ENCODE results near the gene CORO7.
"Not testable (repeated sequence)": the region's sequence is repeated elsewhere in the genome, so short reads cannot be mapped to it uniquely, and the experiment has no call there.

The CORO7 gene

DNA sequence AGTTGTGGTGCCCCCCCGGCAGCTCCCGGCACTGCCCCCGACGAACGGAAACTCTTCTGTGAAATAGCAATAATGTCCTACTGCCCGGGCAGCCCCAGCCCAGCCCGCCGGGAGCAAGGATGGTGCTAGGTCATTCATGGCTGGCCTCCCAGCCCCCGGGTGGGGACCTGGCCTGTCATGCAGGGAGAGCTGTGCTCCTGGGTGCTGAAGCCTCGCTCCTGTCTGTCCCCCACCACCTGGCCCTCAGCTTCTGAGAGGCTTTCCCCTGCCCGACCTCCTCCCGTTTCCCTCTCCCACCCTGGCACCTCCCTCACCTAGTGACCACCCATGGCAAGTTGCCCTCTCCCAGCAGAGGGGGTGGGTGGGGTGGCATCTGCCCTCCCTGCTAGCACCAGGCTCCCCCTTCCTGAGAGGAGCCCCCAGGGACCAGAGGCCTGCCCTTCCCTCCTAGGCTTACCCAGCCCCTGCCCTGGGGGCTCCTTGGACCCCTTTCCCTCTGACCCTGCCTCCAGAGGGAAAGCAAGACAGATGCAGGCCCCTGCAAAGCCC is 78.8 kb downstream of the CORO7 start:
- DNase-seq (ENCODE audit: low read depth in 2 of 2), result no peak

DNA sequence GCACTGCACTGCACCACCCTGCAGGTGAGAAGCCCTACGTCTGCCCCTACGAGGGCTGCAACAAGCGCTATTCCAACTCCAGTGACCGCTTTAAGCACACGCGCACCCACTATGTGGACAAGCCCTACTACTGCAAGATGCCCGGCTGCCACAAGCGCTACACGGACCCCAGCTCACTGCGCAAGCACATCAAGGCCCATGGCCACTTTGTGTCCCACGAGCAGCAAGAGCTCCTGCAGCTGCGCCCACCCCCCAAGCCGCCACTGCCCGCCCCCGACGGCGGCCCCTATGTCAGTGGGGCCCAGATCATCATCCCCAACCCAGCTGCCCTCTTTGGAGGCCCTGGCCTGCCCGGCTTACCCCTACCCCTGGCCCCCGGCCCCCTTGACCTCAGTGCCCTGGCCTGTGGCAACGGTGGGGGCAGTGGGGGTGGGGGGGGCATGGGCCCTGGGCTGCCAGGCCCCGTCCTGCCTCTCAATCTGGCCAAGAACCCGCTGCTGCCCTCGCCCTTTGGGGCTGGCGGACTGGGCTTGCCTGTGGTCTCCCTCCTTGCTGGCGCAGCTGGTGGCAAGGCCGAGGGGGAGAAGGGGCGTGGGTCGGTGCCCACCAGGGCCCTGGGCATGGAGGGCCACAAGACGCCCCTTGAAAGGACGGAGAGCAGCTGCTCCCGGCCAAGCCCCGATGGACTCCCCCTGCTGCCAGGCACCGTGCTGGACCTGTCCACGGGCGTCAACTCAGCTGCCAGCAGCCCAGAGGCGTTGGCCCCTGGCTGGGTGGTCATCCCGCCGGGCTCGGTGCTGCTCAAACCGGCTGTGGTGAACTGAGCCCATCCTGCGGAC is 79.5 kb downstream of the CORO7 start:
- DNase-seq (ENCODE audit: low read depth in 2 of 2), result no peak

DNA sequence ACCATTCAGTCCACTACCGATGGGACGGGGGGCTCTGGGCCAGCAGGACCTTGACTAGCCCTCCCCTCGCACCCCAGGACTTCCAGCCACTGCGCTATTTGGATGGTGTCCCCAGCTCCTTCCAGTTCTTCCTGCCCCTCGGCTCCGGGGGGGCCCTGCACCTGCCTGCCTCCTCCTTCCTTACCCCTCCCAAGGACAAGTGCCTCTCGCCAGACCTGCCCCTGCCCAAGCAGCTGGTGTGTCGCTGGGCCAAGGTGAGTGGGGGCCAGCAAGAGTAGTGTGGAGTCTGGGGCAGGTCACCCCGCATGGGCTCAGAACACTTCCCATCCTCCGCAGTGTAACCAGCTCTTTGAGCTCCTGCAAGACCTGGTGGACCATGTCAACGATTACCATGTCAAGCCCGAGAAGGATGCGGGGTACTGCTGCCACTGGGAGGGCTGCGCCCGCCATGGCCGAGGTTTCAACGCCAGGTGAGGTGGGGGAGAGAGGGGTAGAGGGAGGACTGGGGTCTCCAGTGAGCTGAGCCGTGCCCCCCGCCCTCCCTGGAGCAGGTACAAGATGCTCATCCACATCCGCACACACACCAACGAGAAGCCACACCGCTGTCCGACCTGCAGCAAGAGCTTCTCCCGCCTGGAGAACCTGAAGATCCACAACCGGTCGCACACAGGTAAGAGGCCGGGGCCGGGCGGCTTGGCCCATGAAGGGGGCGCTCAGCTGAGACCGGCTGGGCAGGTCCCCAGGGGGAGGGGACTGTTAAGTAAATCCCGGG is 81.5 kb downstream of the CORO7 start:
- no peak for DNase-seq (ENCODE audit: low read depth in 2 of 2)

DNA sequence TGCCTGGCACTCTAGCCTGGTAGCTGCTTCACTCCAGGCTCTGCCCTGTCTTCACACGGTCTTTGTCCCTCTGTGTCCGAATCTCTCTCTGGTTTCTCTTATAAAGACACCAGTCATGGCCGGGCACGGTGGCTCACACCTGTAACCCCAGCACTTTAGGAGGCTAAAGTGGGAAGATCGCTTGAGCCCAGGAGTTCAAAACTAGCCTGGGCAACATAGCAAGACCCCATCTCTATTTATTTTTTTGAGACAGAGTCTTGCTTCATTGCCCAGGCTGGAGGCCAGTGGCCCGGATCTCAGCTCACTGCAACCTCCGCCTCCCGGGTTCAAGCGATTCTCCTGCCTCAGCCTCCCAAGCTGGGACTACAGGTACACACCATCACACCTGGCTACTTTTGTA is 82.7 kb downstream of the CORO7 start:
- not testable (repeated sequence) for DNase-seq (ENCODE audit: low read depth in 2 of 2)

DNA sequence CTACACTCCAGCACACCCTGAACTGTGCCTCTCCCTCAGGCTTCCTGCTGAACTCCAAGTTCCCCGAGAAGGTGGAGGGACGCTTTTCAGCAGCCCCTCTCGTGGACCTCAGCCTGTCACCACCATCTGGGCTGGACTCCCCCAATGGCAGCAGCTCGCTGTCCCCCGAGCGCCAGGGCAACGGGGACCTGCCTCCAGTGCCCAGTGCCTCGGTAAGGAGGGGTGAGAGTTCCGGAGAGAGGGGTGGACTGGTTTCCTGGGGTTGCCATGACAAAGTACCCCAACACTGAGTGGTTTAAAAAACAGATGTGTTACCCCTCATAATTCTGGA is 83.1 kb downstream of the CORO7 start:
- no peak for DNase-seq (ENCODE audit: low read depth in 2 of 2)

DNA sequence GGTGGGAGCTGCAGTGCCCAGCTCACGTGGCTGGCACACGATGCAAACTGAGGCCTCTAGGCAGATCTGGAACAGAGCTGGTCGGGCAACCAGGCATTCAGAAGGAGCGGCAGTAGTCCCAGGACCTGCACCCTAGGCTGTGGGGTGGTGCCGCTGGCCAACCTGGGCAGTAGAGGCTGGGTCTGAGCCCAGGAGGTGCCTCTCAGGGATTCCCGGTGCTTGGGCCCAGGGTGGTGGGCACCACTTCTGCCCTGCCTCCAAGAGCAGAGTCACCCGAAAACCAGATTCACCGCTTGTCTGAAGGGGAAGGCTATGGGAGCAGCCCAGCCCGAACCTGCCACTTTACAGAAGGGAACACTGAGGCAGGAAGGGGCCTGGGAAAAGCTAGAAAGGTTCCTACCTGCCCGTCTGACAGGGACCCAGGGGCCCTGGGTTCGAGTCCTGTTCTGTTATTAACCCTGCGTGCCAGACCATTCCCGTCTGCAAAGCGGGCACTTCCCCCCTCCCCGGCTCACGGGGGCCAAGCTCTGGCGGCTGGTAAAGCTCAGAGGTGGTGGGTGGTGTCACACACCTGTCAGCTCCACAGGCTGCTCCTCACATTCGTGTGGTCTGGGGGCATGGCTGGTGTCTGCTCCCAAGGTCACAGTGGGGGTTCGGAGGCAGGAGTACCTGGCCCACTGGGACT is 83.6 kb downstream of the CORO7 start:
- no peak for DNase-seq (ENCODE audit: low read depth in 2 of 2)

DNA sequence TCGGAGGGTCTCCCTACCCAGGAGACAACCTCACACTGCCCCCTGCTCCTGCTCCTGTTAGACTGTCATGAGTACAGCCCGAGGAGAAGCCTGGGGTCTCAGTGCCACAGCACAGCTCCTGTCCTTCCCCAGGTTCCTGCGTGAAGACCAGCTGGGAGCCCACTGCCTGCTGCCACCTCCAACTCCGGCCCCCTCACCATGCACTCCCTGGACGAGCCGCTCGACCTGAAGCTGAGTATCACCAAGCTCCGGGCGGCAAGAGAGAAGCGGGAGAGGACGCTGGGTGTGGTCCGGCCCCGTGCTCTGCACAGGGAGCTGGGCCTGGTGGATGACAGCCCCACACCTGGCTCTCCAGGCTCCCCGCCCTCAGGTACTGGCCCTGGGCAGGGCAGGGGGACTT is 84.3 kb downstream of the CORO7 start:
- no peak for DNase-seq (ENCODE audit: low read depth in 2 of 2)

DNA sequence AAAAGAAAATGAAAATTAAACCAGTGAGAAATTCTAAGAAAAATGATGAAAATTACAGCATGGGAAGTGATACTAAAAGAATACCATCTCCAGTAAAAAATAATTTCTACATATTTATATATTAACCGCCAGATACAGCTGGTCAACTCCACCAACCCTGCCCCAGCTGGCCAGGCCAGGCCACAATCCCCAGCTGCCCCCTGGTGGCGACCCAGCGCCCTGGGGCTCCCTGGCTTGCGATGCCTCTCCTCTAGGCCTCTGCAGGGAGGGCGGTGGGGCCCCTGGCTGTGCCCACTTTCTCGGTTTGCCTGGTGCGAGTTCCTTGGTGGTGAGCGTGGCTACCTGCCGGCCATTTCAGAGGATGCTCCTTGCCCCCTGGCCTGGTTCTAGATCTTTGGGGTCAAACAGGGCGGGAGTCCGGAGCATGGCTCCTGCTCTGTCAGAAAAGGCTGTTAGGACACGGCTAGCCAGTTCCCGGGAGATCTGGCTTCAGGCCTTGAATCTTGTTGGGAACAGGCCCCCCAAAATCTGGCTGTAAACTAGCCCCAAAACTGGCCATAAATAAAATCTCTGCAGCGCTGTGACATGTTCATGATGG is 86.0 kb downstream of the CORO7 start:
- peak in 1 of 2 donors; percentile 54 for DNase-seq (ENCODE audit: low read depth in 2 of 2)

DNA sequence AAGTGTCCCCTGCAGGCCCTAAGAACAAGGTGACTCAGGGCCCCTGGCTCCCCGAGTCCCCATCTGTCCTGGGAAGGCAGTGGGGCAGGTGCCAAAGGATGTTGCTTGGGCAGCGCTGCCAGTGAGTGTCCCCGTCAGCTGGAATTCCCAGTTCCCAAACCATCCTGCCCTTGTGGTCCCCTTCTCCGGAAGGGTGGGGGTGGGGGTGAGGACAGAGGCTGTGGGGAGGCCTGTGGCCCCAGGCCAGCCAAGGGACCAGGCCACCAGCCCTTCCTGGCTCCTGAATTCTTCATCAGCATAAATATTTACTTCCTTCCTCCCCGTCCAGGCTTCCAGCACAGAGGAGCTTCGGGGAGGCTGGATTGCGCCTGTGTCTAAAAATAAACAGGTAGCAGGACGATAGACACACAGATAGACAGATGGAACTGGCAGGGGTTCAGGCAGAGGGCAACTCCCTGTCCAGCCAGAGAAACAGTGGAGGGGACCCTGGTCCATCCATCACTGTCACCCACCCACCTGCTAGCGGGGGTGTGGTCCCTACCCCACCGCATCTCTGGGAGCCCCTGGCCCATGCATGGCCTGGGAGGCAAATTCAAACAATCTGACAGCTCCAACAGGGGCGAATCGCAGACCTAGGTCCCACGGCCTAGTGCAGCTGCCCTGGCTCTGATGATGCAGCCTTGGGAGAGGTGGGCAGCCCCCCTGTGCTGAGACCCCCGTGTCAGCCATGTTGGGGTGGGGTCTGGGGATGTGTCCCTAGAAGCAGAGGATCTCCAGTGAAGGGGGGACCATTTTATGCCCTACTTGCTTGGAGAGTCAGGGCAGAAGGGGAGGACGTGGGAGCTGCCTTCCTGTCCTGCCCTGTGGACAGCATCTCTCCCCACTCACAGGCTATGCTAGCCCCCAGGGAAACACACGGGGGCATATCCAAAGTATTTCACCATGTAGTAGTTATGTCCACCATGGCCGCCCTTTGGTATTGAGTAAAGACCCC is 87.3 kb downstream of the CORO7 start:
- DNase-seq (ENCODE audit: low read depth in 2 of 2), result no peak

DNA sequence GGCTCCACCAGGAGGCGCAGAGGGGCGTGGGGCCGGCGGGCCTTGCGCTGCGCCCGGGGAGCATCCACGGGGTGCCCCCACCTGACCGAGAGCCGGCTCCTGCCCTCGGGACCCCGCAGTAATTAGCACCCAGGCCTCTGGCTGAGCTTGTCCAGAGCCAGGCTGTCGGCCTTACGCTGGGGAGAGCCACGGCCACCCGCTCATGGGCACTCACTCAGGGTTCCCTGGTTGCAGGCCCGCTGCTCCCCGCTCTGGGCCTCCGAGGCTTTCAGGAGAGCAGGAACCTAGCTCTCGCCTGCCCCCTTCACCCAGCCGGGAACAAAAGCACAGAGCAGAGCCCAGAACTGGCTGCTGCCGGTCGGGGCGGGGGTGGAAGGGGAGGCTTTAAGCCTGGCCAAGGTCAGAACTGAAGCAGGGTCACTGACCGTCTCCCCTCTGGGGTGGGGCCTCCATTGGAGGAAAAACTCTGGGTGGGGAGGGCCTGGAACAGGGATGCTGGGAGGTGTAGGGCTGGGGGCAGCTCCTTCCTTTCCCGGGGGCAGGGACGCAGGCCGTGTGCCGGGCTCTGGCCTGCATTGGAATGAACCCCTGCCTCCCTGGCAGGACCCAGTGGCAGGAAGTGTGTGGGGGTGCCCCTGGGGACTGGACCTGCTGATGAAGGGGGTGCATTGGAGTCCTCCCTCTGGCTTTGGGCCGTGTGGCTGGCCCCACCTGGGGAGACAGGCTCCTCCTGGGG is 88.2 kb downstream of the CORO7 start:
- peak; percentile 45 to 46 for DNase-seq (ENCODE audit: low read depth in 2 of 2)

DNA sequence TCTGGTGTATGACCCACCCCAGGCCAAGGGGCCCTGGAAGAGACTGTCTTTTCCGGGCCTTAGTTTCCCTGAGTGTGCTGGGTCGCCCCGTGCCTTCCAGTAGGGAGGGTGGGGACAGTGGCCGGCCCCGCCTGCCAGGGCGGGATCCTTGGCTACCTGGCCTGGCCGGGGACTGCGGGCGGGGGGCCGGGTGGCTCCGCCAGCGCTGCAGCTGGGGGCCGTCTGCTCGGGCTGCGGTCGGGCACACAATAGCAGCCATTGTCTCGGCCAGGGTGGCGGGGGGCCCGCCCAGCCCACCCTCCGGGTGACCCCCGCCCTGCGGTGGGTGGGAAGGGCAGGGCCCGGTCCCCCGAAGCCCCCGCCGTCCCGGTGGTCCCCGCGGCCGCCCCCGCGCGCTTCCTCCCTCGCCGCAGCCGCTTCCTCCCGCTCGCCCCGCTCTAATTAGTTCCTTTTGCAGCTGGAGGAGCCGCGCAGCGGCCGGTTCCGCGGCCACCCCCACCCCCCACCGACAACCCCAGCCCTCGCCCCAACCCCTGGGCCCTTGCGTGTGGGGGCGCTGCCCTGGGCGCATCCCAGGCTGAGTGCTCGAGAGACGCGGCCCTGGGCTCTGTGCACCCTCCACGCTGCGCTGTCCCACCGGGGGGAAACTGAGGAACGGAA is 88.9 kb downstream of the CORO7 start:
- DNase-seq (ENCODE audit: low read depth in 2 of 2), result no peak

DNA sequence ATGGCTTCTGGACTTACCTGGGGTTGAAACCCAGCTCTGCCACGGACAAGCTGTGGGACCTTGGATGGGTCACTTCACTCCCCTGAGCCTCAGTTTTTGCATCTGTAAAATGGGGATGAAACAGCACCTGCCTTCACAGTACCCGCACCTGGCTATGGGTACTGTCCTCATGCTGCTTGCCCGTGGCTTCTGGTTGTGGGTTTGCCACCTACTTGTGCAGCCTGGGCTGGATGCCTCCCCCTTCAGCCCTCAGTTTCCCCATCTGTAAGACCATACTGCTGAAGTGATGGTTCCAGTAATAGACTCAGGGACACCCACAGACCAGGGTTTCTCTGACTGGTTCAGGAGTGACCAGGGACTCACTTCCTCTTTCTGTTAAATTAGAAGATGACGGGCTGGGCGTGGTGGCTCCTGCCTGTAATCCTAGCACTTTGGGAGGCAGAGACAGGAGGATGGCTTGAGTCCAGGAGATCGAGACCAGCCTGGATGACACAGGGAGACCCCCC is 91.1 kb downstream of the CORO7 start:
- no peak for DNase-seq (ENCODE audit: low read depth in 2 of 2)

DNA sequence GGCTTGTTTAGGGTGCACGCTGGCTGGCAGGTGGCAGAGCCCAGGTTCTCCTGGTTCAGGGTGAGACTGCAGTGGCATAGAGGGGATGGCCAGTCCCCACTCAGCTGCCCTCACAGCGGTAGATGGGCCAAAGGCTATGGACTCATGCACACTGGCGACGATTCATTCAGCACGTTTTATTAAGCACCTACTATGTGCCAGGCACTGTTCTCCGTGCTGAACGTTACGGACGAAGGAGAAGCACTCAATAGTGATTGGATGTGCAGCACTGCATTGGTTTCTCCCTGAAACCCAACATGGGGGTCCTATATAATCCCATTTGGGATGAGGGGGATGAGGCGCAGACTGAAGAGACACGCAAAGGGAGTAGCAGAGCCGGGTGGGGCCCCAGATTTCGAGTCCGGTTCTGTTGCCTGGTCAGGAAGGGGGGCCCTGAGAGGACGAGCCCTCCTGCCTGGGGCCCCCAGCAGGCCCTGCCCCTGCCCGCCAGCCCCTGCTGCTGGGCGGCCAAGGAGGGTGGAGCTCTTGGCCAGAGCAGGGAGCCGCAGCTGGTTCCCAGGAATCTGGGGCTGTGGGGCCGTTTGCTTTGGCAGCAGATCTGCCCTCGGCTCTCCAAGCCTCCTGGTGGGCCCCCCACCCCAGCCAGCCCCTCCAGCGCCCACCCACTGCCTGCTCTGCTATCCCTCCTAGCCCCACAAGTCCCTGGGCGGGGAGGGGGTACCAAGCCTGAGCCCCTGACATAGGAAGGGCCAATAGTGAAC is 91.7 kb downstream of the CORO7 start:
- no peak for DNase-seq (ENCODE audit: low read depth in 2 of 2)

DNA sequence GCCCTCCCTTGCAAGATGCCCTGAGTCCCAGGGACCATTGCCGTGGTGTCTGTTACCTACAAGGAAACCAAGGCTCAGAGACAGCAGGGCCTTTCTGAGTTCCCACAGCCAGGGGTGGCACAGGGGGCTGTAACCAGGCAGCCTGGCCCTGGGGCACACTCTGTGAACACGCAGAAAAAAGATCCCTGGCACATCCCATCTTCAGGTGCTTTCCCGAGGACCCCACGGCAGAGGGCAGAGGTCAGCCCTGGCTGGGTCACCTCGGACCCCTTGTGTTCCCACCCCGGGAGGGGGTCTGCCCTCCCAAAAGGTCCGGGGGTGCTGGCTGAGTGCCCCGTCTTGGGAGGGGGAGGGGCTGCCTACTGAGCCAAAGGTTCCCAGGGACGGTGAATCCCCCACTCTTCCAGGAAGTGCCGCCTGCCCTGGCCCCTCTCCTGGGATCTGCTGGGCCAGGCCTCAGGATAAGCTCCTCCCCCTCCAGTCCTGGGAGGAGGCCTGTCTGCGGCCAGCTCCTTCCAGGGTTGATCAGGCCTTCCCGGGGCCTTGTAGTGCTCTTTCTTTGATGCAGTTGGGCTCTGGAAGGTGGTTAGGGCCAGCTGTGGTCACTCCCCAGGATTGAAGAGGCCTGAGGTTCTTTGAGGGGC is 92.4 kb downstream of the CORO7 start:
- DNase-seq (ENCODE audit: low read depth in 2 of 2), result no peak

DNA sequence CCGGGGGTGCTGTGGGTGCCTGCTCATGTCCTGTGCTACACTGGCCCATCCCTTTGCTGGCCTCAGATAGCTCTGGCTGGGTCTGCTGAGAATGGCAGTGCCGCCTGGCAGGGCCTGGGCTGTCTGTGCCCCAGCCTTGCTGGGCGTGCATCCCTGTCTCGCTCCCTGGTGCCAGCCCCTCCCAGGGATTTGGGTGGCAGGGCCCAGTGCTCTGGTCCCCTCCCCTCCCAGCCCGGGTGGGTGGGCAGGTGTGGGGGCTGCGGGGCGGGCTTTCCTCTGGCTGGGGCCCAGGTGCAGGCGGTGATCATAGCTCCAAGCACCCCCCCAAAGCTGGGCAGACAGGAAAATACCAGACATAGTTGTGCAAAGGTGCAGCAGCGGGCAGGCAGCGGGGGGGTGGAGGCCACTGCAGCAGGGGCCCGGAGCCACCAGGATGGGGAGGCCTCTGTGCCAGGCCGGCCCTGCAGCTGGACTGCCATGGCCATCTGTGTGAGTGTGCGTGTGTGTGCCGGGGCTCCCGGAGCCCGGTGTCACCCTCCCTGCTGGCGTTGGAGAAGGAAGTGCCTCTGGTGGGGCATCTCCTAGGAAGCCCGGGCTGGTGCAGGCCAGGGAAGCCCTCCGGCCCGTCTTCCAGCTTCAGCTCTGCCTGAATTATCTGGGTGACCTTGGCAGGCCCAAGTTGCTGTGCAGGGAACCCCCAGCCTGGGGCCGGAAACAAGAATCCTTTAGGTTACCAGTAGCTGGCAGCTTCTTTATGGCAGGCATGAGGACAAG is 93.1 kb downstream of the CORO7 start:
- no peak for DNase-seq (ENCODE audit: low read depth in 2 of 2)

DNA sequence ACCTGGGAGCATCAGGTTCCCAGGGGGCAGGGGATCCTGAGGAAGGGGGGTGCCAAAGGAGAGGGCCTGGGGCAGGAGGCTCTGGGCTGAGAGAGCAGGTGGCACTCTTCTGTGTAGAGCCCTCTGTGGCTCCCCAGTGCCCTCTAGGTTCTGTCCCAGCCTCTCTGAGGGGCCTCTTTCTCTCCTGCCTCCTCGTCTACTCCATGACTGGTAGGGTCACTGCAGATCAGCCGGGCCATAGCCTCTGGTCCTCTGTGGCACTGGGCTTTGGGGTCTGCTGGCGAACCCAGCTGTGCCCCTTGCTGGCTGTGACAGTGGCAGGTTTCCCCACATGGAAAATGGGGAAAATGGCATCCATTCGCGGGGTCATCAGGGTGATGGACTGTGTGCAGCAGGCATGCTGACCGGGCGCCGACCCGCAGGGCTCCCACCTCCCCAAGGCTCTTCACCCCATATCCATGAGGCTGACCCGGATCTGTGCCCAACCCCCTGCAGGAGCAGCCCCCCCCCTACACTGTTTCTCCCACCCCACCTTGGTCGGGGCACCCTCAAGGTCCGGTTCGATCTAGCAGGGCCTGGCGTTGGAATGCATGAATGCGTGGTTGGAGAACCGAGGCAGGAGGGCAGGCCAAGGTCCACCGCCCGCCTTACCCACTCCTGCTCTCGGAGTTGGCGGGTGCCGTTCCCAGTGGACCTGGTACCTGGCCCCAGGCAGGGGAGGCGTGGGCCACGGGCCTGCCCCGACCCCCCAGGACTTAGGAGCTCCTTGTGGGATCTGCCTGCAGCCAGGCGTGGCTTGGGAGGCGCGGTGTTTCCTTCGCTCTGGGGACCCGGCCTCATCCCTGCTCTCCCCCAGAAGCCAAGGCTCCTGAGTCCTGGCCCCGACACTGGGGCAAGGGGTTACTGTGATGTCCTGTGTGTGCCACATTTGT is 94.0 kb downstream of the CORO7 start:
- no peak for DNase-seq (ENCODE audit: low read depth in 2 of 2)
